Stimulated activated memory B cell treated with anti-CD40 and anti-IgM and Interleukin-4, amounts not matched to agents 10 μg/mL and 1 μg/mL and 100 μg/mL, for 72 hours (primary cell): ENCODE measurements around the gene CEACAM5.
"Not testable (repeated sequence)": the region's sequence is repeated elsewhere in the genome, so short reads cannot be mapped to it uniquely, and the experiment has no call there.

Experiments used
- ATAC-seq: fragments of 150-1000 bp; cut with Tn5 transposase; 2 replicates; pipeline ENCODE4 v1.10.0; 2021
- H3K27ac Mint-ChIP-seq: one replicate; pipeline ENCODE4 v1.8.0; 2022; ENCODE audit warnings: mild to moderate bottlenecking, mixed read lengths
- H3K27me3 Mint-ChIP-seq: one replicate; pipeline ENCODE4 v1.8.0; 2022; ENCODE audit warnings: mixed read lengths
- H3K36me3 Mint-ChIP-seq: one replicate; pipeline ENCODE4 v1.8.0; 2022; ENCODE audit warnings: mixed read lengths
- H3K4me1 Mint-ChIP-seq: one replicate; pipeline ENCODE4 v1.8.0; 2022; ENCODE audit warnings: mixed read lengths
- H3K4me3 Mint-ChIP-seq: one replicate; pipeline ENCODE4 v1.8.0; 2022; ENCODE audit warnings: mild to moderate bottlenecking, moderate library complexity, mixed read lengths
- H3K9me3 Mint-ChIP-seq: one replicate; pipeline ENCODE4 v1.8.0; 2022; ENCODE audit warnings: mixed read lengths

CEACAM5 gene

GRCh38 chr19:41709516-41709915 is 1.1 kb downstream of the CEACAM5 start:
- H3K27ac Mint-ChIP-seq, H3K4me3 Mint-ChIP-seq, ATAC-seq, H3K9me3 Mint-ChIP-seq, H3K36me3 Mint-ChIP-seq: not testable (repeated sequence)
- peaks cover 11% of the 10 kb centered on the region for H3K4me1 Mint-ChIP-seq
- peaks cover 85% of the 10 kb centered on the region for H3K27me3 Mint-ChIP-seq

- Mint-ChIP-seq H3K27me3 (peaks cover 79% of the 10 kb centered on the region), H3K4me3 (no peak overlapping the region), H3K4me1 (peaks cover 11% of the 10 kb centered on the region), H3K27ac (no peak overlapping the region), H3K36me3 (no peaks in the 10 kb centered on the region), H3K9me3 (no peaks in the 10 kb centered on the region)
- no peak for ATAC-seq
Measured at GRCh38 chr19:41709951-41710645, 1.7 kb downstream of the CEACAM5 start.

GRCh38 chr19:41711376-41712261 is 3.2 kb downstream of the CEACAM5 start:
- Mint-ChIP-seq H3K9me3 (no peaks in the 10 kb centered on the region), H3K4me1 (peaks cover 6% of the 10 kb centered on the region), H3K27ac (no peak overlapping the region), H3K4me3 (no peak overlapping the region), H3K27me3 (peaks cover 75% of the 10 kb centered on the region), H3K36me3 (no peaks in the 10 kb centered on the region)
- ATAC-seq: no peak

GRCh38 chr19:41714598-41714997 is 6.2 kb downstream of the CEACAM5 start:
- Mint-ChIP-seq H3K4me1 (no peaks in the 10 kb centered on the region), H3K27me3 (peaks cover 75% of the 10 kb centered on the region), H3K4me3 (no peak overlapping the region), H3K9me3 (no peaks in the 10 kb centered on the region), H3K36me3 (no peaks in the 10 kb centered on the region), H3K27ac (no peak overlapping the region)
- no peak for ATAC-seq

GRCh38 chr19:41718761-41719160 is 10.3 kb downstream of the CEACAM5 start:
- H3K4me3 Mint-ChIP-seq: no peak overlapping the region
- no peaks in the 10 kb centered on the region for H3K4me1 Mint-ChIP-seq
- H3K9me3 Mint-ChIP-seq: no peaks in the 10 kb centered on the region
- H3K36me3 Mint-ChIP-seq: no peaks in the 10 kb centered on the region
- no peak overlapping the region for H3K27ac Mint-ChIP-seq
- H3K27me3 Mint-ChIP-seq: peaks cover 62% of the 10 kb centered on the region
- ATAC-seq: no peak

- Mint-ChIP-seq H3K4me3 (no peak overlapping the region), H3K9me3 (no peaks in the 10 kb centered on the region), H3K36me3 (no peaks in the 10 kb centered on the region), H3K27me3 (peaks cover 56% of the 10 kb centered on the region), H3K4me1 (no peaks in the 10 kb centered on the region), H3K27ac (no peak overlapping the region)
- ATAC-seq: no peak
Measured at GRCh38 chr19:41720103-41720502, 11.7 kb downstream of the CEACAM5 start.

- peaks cover 31% of the 10 kb centered on the region for H3K27me3 Mint-ChIP-seq
- H3K36me3 Mint-ChIP-seq: no peaks in the 10 kb centered on the region
- ATAC-seq: no peak
- H3K4me3 Mint-ChIP-seq: no peak overlapping the region
- no peaks in the 10 kb centered on the region for H3K4me1 Mint-ChIP-seq
- no peaks in the 10 kb centered on the region for H3K9me3 Mint-ChIP-seq
- H3K27ac Mint-ChIP-seq: no peak overlapping the region
Measured at GRCh38 chr19:41726493-41726892, 18.1 kb downstream of the CEACAM5 start.

GRCh38 chr19:41734156-41734555 is 25.7 kb downstream of the CEACAM5 start:
- Mint-ChIP-seq H3K27ac (no peak overlapping the region), H3K9me3 (no peaks in the 10 kb centered on the region), H3K27me3 (peaks cover 44% of the 10 kb centered on the region), H3K4me3 (no peak overlapping the region), H3K36me3 (no peaks in the 10 kb centered on the region), H3K4me1 (no peaks in the 10 kb centered on the region)
- ATAC-seq: no peak

GRCh38 chr19:41734585-41734984 is 26.2 kb downstream of the CEACAM5 start:
- ATAC-seq: no peak
- H3K27me3 Mint-ChIP-seq: peaks cover 46% of the 10 kb centered on the region
- no peak overlapping the region for H3K27ac Mint-ChIP-seq
- no peaks in the 10 kb centered on the region for H3K9me3 Mint-ChIP-seq
- H3K4me3 Mint-ChIP-seq: no peak overlapping the region
- H3K36me3 Mint-ChIP-seq: no peaks in the 10 kb centered on the region
- no peaks in the 10 kb centered on the region for H3K4me1 Mint-ChIP-seq

- Mint-ChIP-seq H3K9me3 (no peaks in the 10 kb centered on the region), H3K27me3 (peaks cover 46% of the 10 kb centered on the region)
Measured at GRCh38 chr19:41735071-41735600, 26.7 kb downstream of the CEACAM5 start.

GRCh38 chr19:41739361-41739760 is 30.9 kb downstream of the CEACAM5 start:
- Mint-ChIP-seq H3K36me3 (no peaks in the 10 kb centered on the region), H3K27me3 (peaks cover 52% of the 10 kb centered on the region), H3K27ac (no peak overlapping the region), H3K4me3 (no peak overlapping the region), H3K9me3 (no peaks in the 10 kb centered on the region), H3K4me1 (no peaks in the 10 kb centered on the region)
- no peak for ATAC-seq

More at GRCh38 chr19:41735071-41735600, 26.7 kb downstream of the CEACAM5 start:
- no peaks in the 10 kb centered on the region for H3K36me3 Mint-ChIP-seq
- H3K4me1 Mint-ChIP-seq: no peaks in the 10 kb centered on the region
- no peak overlapping the region for H3K4me3 Mint-ChIP-seq
- no peak overlapping the region for H3K27ac Mint-ChIP-seq
- no peak for ATAC-seq

GRCh38 chr19:41740415-41741243 is 32.2 kb downstream of the CEACAM5 start:
- H3K27me3 Mint-ChIP-seq: peaks cover 49% of the 10 kb centered on the region
- no peak overlapping the region for H3K27ac Mint-ChIP-seq
- ATAC-seq: no peak
- no peaks in the 10 kb centered on the region for H3K9me3 Mint-ChIP-seq
- H3K4me3 Mint-ChIP-seq: no peak overlapping the region
- no peaks in the 10 kb centered on the region for H3K36me3 Mint-ChIP-seq
- peaks cover 6% of the 10 kb centered on the region for H3K4me1 Mint-ChIP-seq

GRCh38 chr19:41741244-41741554 is 32.8 kb downstream of the CEACAM5 start:
- H3K36me3 Mint-ChIP-seq: no peaks in the 10 kb centered on the region
- no peaks in the 10 kb centered on the region for H3K9me3 Mint-ChIP-seq
- H3K27me3 Mint-ChIP-seq: peaks cover 52% of the 10 kb centered on the region
- ATAC-seq: no peak
- H3K4me1 Mint-ChIP-seq: peaks cover 11% of the 10 kb centered on the region
- no peak overlapping the region for H3K4me3 Mint-ChIP-seq
- H3K27ac Mint-ChIP-seq: no peak overlapping the region

- Mint-ChIP-seq H3K4me1 (peaks cover 17% of the 10 kb centered on the region), H3K36me3 (no peaks in the 10 kb centered on the region), H3K27ac (no peak overlapping the region), H3K27me3 (peaks cover 71% of the 10 kb centered on the region), H3K9me3 (no peaks in the 10 kb centered on the region), H3K4me3 (no peak overlapping the region)
- no peak for ATAC-seq
Measured at GRCh38 chr19:41744850-41745249, 36.4 kb downstream of the CEACAM5 start.

- no peak for ATAC-seq
- Mint-ChIP-seq H3K9me3 (no peaks in the 10 kb centered on the region), H3K27ac (no peak overlapping the region), H3K27me3 (peaks cover 71% of the 10 kb centered on the region), H3K4me1 (peaks cover 17% of the 10 kb centered on the region), H3K4me3 (no peak overlapping the region), H3K36me3 (no peaks in the 10 kb centered on the region)
Measured at GRCh38 chr19:41745756-41746155, 37.3 kb downstream of the CEACAM5 start.
